Cardiac septum (tissue), 1 donor: ENCODE results near the gene CHTF18. TPM values are rescaled to one million over a fixed set of nuclear protein-coding genes. Genes with fewer than 3 reads are reported as not detected.
"Not testable (repeated sequence)": the region's sequence is repeated elsewhere in the genome, so short reads cannot be mapped to it uniquely, and the experiment has no call there.

Experiments
- DNase-seq: peaks from one replicate; pipeline ENCODE4 v3.0.0-alpha.2; 2020; ENCODE audit warnings: low spot score
- intact Hi-C: fragments of 100-400 bp; cut with DNase I; formaldehyde crosslinking; loops from one replicate; pipeline ENCODE4 v1.14.0; 2022
- long read RNA-seq: library from polyadenylated mRNA; unstranded; transcript quantifications from one replicate; pipeline ENCODE4 v2.0.0, GENCODE V29; 2021
- total RNA-seq: library from RNA; stranded (reverse); fragmentation: NEBNext Ultra II Directional; extraction: Animal tissue kit (Norgen Biotek cat#: 25700); gene quantifications from one replicate; pipeline ENCODE4 v1.2.1, GENCODE V29; 2021
- donor health status: DM: no; HTN: no; CAD: no.

Gene CHTF18
- 7.1 TPM for total RNA-seq
- long read RNA-seq, partial matches to known transcripts, result 2 of 10 reads
- long read RNA-seq, other reads (novel, unspliced or antisense), result 6 of 10 reads

DNA sequence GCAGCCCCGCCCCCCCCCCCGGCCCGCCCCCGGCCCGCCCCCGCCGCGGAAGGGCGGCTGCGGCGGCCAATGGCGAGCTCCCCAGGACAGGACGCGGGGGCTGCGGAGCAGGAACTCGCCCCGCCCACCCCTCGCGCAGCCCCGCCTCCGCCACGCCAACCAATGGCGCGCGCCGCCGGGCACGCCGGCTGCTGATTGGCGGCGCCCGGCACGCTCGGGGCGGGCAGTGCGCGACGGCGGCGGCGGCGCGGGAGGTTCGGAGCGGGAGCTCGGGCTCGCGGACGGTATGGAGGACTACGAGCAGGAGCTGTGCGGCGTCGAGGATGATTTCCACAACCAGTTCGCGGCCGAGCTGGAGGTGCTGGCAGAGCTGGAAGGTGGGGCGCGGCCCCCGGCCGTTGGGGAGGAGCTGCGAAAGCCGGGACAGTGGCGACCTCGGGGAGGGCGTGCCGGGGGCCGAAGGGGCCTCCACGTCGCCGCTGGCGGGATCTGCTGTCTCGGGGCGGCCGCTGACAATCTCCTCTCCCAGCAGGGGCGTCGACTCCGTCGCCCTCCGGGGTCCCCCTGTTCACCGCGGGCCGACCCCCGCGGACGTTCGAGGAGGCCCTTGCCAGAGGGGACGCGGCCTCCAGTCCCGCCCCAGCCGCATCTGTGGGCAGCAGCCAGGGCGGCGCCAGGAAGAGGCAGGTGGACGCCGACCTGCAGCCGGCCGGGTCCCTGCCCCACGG lies at the start of gene CHTF18:
Gene CHTF18 (plus strand): TSS at position 222 of the 728 bp plus-strand sequence. CDS start 65 bp downstream, at position 287.
- intact Hi-C loops, result loop anchor here (5.0 kb wide), 2 partner anchors 46 to 211 kb away; partner anchors contain the start of gene CIAO3
- peak; percentile 94 for DNase-seq

DNA sequence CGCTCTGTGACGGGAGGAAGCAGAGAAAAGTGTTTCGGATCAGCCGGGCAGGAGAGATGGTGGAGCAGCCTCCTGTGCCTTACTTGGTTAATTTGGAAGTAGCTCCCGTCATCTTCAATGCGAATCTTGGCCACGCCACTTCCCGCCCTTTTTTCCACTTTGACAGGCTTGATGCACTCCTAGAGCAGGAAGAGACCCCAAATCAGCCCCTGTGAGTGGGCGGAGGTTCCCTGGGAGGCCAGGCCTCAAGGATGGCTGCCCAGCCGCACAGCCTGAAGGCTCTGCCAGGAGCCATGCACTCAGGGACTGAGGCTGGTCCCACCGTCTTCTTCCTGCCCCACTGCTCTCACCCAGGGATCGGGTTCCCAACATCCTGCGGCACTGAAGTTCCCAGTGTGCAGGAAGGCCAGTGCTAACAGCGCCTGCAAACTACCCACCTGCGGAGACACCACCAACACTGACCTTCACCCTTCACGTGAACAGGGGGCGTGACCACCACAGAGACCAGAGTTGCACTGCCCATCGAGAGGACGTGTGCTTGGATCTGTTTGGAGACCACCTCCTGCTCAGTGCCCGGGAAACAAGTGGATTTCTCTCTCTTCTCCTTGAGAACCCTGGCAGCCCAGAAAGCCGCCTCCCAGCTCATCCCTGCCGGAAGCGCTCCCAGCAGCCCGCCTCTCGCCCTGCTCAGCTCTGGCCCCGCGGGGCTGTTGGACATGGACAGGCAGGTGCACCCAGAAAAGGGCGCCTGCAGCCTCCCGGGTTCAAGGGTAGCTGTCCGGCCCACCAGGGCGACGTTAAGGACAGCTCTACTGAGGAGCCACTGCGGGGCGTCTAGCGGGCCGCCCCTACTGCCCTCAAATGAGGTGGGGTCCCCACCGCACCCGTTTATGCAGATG lies 48.6 kb upstream of the CHTF18 start:
- intact Hi-C loops, result loop anchor here (2.0 to 5.0 kb wide), 2 partner anchors 19 to 47 kb away; partner anchors contain the start of genes ANTKMT, CHTF18 and RPUSD1
- DNase-seq, result no peak

- intact Hi-C loops, result loop anchor here (2.0 to 5.0 kb wide), 2 partner anchors 20 to 47 kb away; partner anchors contain the start of genes ANTKMT, CHTF18 and RPUSD1
- no peak for DNase-seq
Measured at GRCh38 chr16:740459-740763, 48.0 kb upstream of the CHTF18 start.

DNA sequence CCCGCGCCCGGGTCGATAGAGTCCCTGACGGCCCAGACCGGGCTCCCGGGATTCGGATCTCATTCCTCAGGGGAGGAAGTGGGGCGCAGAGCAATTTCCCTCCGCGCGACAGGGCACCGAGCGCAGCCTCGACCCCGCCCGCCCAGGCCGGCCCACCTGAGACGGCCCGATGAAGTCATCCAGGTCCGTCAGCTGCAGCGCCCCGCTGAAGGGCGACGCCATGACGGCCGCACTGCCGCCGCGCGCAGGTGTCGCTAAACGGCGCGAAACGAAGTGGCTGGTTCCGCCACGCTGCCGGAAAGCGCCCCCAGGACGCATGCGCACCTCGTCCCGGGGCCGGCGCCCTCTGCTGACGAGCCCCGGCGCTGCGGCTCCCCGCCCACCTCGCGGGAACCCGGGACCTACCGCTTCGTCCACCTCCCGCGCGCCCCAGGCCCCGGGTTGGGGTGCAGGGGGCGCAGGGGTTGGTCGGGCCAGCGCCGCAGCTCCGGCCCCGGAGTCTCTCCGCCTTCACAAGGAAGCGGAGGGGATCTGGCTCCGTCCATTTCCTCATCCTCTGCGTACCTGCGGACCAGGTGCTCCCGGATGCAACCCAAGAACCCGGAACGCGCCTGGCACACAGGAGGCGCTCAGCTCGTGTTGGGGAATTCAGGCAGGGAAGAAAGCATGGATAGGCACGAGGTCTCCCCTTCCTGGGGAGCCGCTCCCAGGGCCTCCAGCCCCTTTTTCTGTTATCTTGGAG lies 47.5 kb upstream of the CHTF18 start, which contains the start of gene CIAO3:
Gene CIAO3 (minus strand): TSS at position 234 of the 742 bp plus-strand sequence. CDS start 12 bp downstream, at position 222.
- intact Hi-C loops, result loop anchor here (2.0 to 5.0 kb wide), 2 partner anchors 20 to 46 kb away; partner anchors contain the start of genes ANTKMT, CHTF18 and RPUSD1

DNA sequence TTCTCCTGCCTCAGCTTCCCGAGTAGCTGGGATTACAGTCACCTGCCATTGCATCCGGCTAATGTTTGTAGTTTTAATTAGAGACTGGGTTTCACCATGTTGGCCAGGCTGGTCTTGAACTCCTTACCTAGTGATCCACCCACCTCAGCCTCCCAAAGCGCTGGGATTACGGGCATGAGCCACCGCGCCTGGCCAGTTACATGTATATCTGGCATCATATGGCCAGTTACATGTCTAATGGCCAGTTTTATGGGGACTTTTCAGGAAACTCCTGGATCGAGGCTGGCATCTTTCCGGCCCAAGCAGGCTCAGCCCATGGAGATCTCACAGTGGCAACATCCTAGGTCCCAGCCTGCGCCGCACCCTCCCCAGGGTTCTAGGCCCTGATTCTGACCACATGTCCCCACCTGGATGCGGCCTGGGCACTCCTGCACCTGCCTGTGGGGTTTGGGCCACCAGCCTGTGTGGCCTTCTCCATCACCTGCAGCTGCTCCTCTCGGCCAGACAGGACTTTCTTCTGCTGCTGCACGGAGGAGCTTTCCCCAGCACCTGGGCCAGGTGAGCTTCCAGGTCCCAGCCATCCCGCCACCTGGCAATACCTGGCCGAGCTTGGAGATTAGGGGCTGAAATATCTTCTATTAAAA lies 46.3 kb upstream of the CHTF18 start:
- intact Hi-C loops, result loop anchor here (2.0 to 5.0 kb wide), 2 partner anchors 21 to 45 kb away; partner anchors contain the start of genes ANTKMT, CHTF18 and RPUSD1
- no peak for DNase-seq

More for the DNA sequence above, 47.5 kb upstream of the CHTF18 start, which contains the start of gene CIAO3:
- peak; percentile 95 for DNase-seq

GRCh38 chr16:742894-743293 lies 45.5 kb upstream of the CHTF18 start:
- intact Hi-C loops, result loop anchor here (5.0 kb wide), 1 partner anchor 44 kb away; the partner anchor contains the start of genes CHTF18 and RPUSD1
- DNase-seq, result not testable (repeated sequence)

DNA sequence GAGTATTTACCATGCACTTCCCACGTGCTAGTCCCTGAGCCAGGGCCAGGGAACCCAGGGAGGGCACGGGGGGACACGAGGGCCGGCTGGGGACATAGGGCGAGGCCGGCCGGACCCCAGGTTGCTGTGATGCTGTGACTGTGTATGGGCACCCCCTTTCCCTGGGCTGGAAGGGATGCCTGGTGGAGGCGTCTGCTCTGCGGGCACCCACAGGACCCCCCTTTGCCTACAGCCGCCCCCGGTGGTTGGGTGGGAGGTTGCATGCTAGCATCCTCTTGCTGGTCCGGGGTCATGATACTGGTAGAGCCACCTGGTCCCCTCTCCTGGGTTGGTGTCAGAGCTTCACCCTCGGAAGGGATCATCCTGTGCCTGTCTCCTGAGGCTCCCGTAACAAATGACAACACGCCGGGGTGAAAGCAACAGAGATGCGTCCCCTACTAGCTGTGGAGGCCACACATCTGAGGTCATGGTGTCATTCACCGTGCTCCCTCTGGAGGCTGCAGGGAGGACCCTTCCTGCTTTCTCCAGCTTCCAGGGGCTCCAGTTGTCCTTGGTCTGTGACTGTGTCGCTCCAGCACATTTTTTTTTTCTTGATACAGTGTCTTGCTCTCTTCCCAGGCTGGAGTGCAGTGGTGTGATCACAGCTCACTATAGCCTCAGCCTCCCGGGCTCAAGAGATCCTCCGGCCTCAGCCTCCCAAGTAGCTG lies 44.5 kb upstream of the CHTF18 start:
- no peak for DNase-seq

GRCh38 chr16:745739-746138 lies 42.7 kb upstream of the CHTF18 start:
- no peak for DNase-seq
- intact Hi-C loops, result no loop called here

More for the DNA sequence above, 44.5 kb upstream of the CHTF18 start:
- intact Hi-C loops, result loop anchor here (5.0 kb wide), 1 partner anchor 43 kb away; the partner anchor contains the start of genes CHTF18 and RPUSD1

- DNase-seq, result no peak
- intact Hi-C loops, result no loop called here
Measured at GRCh38 chr16:746637-747036, 41.8 kb upstream of the CHTF18 start.

DNA sequence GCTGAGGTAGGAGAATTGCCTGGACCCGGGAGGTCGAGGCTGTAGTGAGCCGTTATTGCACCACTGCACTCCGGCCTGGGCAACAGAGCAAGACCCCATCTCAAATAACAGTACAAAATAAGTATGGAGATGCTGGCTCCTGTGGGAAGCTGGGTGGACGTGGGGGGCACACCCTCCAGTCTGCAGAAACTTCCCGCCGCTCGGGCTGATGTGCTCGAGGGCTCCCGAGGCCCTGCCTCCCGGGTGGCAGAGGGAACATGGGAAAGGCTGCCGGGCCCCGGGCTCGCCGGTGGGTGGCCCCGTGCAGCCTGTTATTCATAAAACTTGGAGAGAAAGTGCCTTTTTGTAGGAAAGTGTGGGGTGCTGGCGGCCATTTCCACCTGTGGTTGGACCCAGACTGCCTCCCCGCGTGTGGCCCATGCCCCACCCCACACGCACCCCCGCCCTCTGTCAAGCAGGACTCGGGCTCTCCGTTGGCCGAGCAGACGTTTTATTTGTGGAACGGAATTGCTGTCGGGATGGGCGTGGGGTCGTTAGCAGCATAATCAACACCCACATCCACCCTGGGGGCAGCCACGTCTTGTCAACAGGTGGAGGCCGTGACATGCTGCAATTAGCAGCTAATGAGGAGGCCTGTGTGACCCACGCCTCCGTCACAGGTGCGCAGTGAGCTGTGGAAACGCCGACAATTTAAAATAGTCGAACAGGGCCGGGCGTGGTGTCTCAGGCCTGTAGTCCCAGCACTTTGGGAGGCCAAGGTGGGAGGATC lies 40.3 kb upstream of the CHTF18 start:
- intact Hi-C loops, result no loop called here
- DNase-seq, result no peak

DNA sequence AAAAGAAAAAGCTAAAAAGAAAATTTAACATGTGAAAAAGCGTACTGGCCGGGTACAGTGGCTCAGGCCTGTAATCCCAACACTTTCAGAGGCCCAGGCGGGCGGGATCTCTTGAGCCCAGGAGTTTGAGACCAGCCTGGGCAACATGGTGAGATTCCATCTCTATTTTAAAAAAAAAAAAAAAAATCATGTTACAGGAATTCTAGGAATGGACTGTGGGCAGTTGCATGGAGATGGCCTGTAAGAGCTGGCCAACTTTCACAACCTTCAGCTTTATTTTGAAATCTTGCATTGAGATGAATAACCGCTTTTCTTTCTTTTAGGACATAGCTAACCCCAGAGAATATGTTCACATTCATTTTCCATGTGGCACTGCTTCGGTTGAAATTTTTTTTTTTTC lies 39.4 kb upstream of the CHTF18 start:
- no peak for DNase-seq
- intact Hi-C loops, result no loop called here

DNA sequence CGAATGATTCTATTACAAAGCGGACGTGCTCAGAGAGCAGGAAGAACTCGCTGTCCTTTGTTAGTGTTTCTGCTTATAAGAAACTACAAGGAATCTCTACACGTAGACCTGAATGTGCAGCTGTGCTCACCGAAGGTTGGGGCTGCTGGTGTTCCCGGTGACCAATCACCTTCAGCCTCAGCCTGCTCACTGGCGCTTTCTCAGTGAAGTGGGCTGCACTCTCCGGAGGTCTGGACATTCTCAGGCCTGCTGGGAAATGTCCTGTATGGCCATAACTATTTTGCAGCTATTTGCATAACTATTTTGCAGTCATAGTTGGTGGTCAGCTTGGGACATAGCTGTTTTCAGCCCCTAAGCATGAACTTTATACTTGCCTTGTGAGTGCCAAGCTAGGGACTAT lies 37.9 kb upstream of the CHTF18 start:
- intact Hi-C loops, result no loop called here
- DNase-seq, result no peak

DNA sequence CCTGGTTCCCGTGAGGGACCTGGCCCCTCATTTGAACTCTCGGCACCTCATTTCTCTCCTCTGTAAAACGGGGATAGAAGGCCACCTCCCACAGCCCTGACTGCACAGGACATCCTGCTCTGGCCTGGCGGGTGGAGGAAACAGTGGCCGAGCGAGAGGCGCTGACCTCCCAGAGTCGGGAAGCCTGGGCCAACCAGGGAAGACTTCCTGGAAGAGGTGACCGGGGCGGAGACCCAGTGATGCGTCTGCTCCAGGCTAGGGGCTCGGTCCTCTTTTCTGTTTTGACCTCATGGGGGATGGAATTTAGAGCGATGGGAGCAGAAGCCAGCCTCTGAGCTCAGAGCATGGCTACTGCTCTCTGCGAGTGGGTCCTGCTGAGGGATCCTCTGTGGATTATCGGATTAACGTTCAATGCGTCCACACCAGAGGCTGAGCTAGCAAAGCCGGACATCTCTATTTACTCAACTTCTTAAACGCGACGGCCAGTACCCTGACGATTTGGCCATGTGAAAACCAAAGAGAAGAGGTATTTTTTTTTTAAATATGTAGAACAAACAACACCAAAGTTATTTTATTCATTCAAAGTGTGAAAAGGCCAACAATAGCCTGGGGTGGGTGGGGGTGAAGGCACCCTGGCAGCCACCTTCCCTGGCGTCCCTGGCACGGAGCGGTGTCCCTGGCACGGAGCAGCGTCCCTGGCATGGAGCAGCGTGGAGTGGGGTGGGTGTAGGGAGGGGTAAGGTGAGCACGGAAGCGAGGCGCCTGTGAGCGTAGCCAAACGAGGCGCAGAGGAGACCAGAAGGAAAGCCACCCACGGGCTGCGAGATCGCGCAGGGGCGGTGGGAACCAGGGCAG lies 37.0 kb upstream of the CHTF18 start:
- no peak for DNase-seq
- intact Hi-C loops, result no loop called here

DNA sequence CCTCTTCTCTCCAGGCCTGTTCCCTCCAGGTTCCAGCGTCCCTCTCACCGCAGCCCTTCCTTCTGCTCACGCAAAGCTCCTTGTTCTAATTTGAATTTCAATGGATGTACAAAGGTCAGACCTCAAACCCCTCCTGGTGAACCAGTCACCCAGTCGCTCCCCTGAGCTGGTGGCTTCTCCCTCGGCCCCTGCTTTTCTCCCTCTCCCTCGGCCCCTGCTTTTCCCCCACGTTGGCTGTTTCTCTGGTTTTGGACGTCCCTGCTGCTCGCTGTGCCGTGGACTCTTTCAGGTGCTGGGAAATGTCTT lies 36.5 kb upstream of the CHTF18 start:
- intact Hi-C loops, result no loop called here
- DNase-seq, result no peak

- DNase-seq, intact Hi-C loops: not testable (repeated sequence)
Measured at GRCh38 chr16:754121-754607, 34.3 kb upstream of the CHTF18 start.

GRCh38 chr16:754656-755055 lies 33.8 kb upstream of the CHTF18 start:
- intact Hi-C loops, result no loop called here
- DNase-seq, result no peak
